Mucosa of descending colon (tissue), 3 donors: ENCODE results near the gene GRM4. TPM values are rescaled to one million over a fixed set of nuclear protein-coding genes. Genes with fewer than 3 reads are reported as not detected.

ENCODE experiments used
- ATAC-seq: fragments of 200-7000 bp; cut with Tn5 transposase; one replicate; pipeline ENCODE4 v1.9.1; 2020; ENCODE audit warnings: mild to moderate bottlenecking, moderate library complexity
- DNase-seq, 3 donors: peaks; one replicate each; pipeline ENCODE4 v3.0.0-alpha.2; 2020
- H3K36me3 ChIP-seq: fragments of 200-600 bp; one replicate; pipeline ENCODE4 v1.8.0; 2021; ENCODE audit warnings: low read depth, mild to moderate bottlenecking
- H3K4me1 ChIP-seq: fragments of 200-600 bp; one replicate; pipeline ENCODE4 v1.8.0; 2021; ENCODE audit warnings: low read depth, mild to moderate bottlenecking
- H3K4me3 ChIP-seq: fragments of 200-600 bp; one replicate; pipeline ENCODE4 v1.8.0; 2021; ENCODE audit warnings: mild to moderate bottlenecking
- H3K9me3 ChIP-seq: fragments of 200-600 bp; one replicate; pipeline ENCODE4 v1.8.0; 2021; ENCODE audit warnings: mild to moderate bottlenecking
- CTCF ChIP-seq: fragments of 200-600 bp; IDR thresholded peaks from one replicate; pipeline ENCODE4 v1.8.0; 2022; ENCODE audit warnings: antibody characterized with exemption, mild to moderate bottlenecking
- intact Hi-C, 2 donors: fragments of 100-400 bp; cut with DNase I in 1 of 2; cut with micrococcal nuclease in 1 of 2; formaldehyde crosslinking; loops; one replicate each; pipeline versions ENCODE4 v1.11.0 to v1.11.1; 2022; cut with DNase I, micrococcal nuclease
- total RNA-seq, 3 donors: library from RNA; stranded (reverse); fragmentation: NEBNext Ultra II Directional in 2 of 3; extraction: Animal tissue kit (Norgen Biotek cat#: 25700) in 2 of 3; gene quantifications; one replicate each; pipeline versions ENCODE4 v1.2.1 to v1.2.4, GENCODE V29; 2021 to 2023
- donor health status: DM: no; HTN: no; CAD: no; lungs with moderate emphysema.
- donor health status: DM: no; HTN: no; CAD: no.
- donor health status: DM: no; HTN: yes; CAD: no.

Gene GRM4
- total RNA-seq, 3 donors from 2014 or later: 0.22 to 0.25 TPM; not detected in 1

GRCh38 chr6:33985313-33985751 is 160.6 kb downstream of the GRM4 start:
- TF ChIP-seq CTCF: no peak
- Histone ChIP-seq H3K9me3 (no peaks in the 10 kb centered on the region), H3K4me1 (peaks cover 25% of the 10 kb centered on the region), H3K36me3 (no peaks in the 10 kb centered on the region), H3K4me3 (no peak overlapping the region)
- peak in 1 of 3 donors; percentile 26 for DNase-seq
- ATAC-seq: no peak
- intact Hi-C loops: no loop called here

GRCh38 chr6:33984466-33985312 is 161.2 kb downstream of the GRM4 start:
- H3K4me1 ChIP-seq: peaks cover 25% of the 10 kb centered on the region
- H3K36me3 ChIP-seq: no peaks in the 10 kb centered on the region
- ATAC-seq (no peak), DNase-seq (peak in 1 of 3 donors; percentile 33)
- intact Hi-C loops: no loop called here
- H3K9me3 ChIP-seq: no peaks in the 10 kb centered on the region
- H3K4me3 ChIP-seq: no peak overlapping the region
- no peak for TF ChIP-seq CTCF

- peaks cover 25% of the 10 kb centered on the region for H3K4me1 ChIP-seq
- H3K4me3 ChIP-seq: no peak overlapping the region
- H3K9me3 ChIP-seq: no peaks in the 10 kb centered on the region
- no peaks in the 10 kb centered on the region for H3K36me3 ChIP-seq
- TF ChIP-seq CTCF: no peak
- DNase-seq (peak in 1 of 3 donors; percentile 33), ATAC-seq (no peak)
- intact Hi-C loops: no loop called here
Observed at GRCh38 chr6:33983721-33984465, 162.0 kb downstream of the GRM4 start.

- peak; percentile 15 for TF ChIP-seq CTCF
- Histone ChIP-seq H3K4me3 (no peak overlapping the region), H3K9me3 (no peaks in the 10 kb centered on the region), H3K4me1 (peaks cover 20% of the 10 kb centered on the region), H3K36me3 (no peaks in the 10 kb centered on the region)
- ATAC-seq (peak; percentile 89), DNase-seq (peak; percentile 76 to 84 (median 79))
- intact Hi-C loops: no loop called here
Observed at GRCh38 chr6:33983109-33983716, 162.7 kb downstream of the GRM4 start.

GRCh38 chr6:33981861-33982260 is 164.0 kb downstream of the GRM4 start:
- no peak for ATAC-seq
- DNase-seq: no peak
- no peaks in the 10 kb centered on the region for H3K36me3 ChIP-seq
- no peaks in the 10 kb centered on the region for H3K9me3 ChIP-seq
- no peak overlapping the region for H3K4me3 ChIP-seq
- intact Hi-C loops: no loop called here
- TF ChIP-seq CTCF: no peak
- peaks cover 9% of the 10 kb centered on the region for H3K4me1 ChIP-seq
